Measurements from ENCODE around the gene MAFG. TPM values are rescaled to one million over a fixed set of nuclear protein-coding genes. Genes with fewer than 3 reads are reported as not detected.

Gene MAFG
- total and polyA plus RNA-seq, 2 donors (not counting 1 experiment from before 2014, with no cell fraction given) = 11.3 to 20.6 TPM

DNA sequence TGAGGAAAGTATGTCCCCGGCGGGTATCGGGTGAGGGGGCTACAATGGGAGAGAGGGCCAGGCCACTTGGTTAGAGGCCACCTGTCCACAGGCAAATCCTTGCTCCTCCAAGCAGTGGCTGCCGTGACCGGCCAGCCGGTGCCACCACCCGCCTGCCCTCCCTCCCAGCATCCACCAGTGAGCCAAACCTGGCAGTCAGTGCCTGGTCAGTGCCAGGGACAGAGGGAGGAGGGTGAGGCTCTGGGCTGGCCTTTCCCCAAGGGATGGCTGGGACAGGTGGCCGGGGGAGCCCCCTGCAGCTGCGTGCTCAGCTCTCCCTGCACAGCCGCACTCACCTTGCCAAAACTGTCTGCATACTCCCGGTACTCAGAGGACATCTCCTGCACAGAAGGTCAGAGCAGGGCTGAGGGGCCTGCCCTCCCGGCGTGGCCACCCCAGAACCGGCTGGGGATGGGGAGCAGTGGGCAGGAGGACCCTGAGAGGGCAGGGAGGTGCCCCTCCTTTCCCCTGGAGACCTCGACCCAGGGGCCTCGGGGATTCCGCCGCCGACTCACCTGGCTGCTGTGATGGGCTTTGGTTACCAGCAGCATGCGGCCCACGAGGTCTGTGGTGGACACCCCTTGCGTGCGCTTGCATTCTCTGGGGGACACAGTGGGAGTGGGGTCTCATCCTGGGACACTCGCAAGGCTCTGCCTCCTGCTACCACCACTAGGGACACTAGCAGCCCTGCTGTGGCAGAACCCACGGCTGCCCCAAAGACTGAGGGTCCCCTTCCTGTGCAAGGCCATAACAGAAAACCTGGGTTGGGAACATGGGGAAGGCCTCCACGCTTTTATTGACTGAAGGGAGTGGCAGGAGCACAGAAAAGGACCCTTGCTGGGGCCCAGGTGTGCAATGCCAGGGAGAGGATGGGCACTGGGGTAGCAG lies 20.1 kb downstream of the MAFG start:
- no peak overlapping the region for H3K4me3 ChIP-seq (replicated peaks in 1 of 4; ENCODE audit: control extremely low read depth in 1 of 4, insufficient read depth in 1 of 4, low read depth in 3 of 4, low read length in 4 of 4)
- no peaks in the 10 kb centered on the region for H3K9me3 ChIP-seq (ENCODE audit: control insufficient read depth, insufficient read depth, low read depth, low read length)
- DNase-seq (ENCODE audit: low read depth in 2 of 2) = no peak
- H2AFZ ChIP-seq (ENCODE audit: low read length) = no peak overlapping the region
- H4K20me1 ChIP-seq (ENCODE audit: control insufficient read depth, extremely low read depth, insufficient read depth, low read length) = no peaks in the 10 kb centered on the region
- H3K4me2 ChIP-seq (ENCODE audit: extremely low read depth, insufficient read depth, low read length) = no peak overlapping the region
- H3K4me1 ChIP-seq (ENCODE audit: control insufficient read depth, extremely low read depth, insufficient read depth, low read length) = peaks cover 5% of the 10 kb centered on the region
- H3K79me2 ChIP-seq (ENCODE audit: control insufficient read depth, insufficient read depth, low read length) = peaks cover 4% of the 10 kb centered on the region
- H3K27me3 ChIP-seq (ENCODE audit: control insufficient read depth, insufficient read depth, low read length) = no peaks in the 10 kb centered on the region
- no peak overlapping the region for H3K27ac ChIP-seq (ENCODE audit: insufficient read depth, low read length)
- TF ChIP-seq, protein P1, sequence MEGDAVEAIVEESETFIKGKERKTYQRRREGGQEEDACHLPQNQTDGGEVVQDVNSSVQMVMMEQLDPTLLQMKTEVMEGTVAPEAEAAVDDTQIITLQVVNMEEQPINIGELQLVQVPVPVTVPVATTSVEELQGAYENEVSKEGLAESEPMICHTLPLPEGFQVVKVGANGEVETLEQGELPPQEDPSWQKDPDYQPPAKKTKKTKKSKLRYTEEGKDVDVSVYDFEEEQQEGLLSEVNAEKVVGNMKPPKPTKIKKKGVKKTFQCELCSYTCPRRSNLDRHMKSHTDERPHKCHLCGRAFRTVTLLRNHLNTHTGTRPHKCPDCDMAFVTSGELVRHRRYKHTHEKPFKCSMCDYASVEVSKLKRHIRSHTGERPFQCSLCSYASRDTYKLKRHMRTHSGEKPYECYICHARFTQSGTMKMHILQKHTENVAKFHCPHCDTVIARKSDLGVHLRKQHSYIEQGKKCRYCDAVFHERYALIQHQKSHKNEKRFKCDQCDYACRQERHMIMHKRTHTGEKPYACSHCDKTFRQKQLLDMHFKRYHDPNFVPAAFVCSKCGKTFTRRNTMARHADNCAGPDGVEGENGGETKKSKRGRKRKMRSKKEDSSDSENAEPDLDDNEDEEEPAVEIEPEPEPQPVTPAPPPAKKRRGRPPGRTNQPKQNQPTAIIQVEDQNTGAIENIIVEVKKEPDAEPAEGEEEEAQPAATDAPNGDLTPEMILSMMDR (conservative IDR thresholded peaks at IDR 0.05 in 1 of 2, IDR thresholded peaks at IDR 0.05 in 1 of 2; ENCODE audit: low read depth in 1 of 2, low read length in 2 of 2) = no peak
- no peak for TF ChIP-seq EZH2 (IDR thresholded peaks at IDR 0.05; ENCODE audit: low read length, missing control alignments)
- no peak overlapping the region for H3K9ac ChIP-seq (ENCODE audit: insufficient read depth, low read length)
- H3K36me3 ChIP-seq (ENCODE audit: control insufficient read depth, insufficient read depth, low read length) = peaks cover 29% of the 10 kb centered on the region

- Histone ChIP-seq H3K4me2 (ENCODE audit: extremely low read depth, insufficient read depth, low read length) (no peak overlapping the region), H3K4me1 (ENCODE audit: control insufficient read depth, extremely low read depth, insufficient read depth, low read length) (peaks cover 5% of the 10 kb centered on the region), H3K79me2 (ENCODE audit: control insufficient read depth, insufficient read depth, low read length) (peaks cover 4% of the 10 kb centered on the region), H3K4me3 (replicated peaks in 1 of 4; ENCODE audit: control extremely low read depth in 1 of 4, insufficient read depth in 1 of 4, low read depth in 3 of 4, low read length in 4 of 4) (no peak overlapping the region), H3K36me3 (ENCODE audit: control insufficient read depth, insufficient read depth, low read length) (peaks cover 26% of the 10 kb centered on the region), H3K9me3 (ENCODE audit: control insufficient read depth, insufficient read depth, low read depth, low read length) (no peaks in the 10 kb centered on the region), H3K9ac (ENCODE audit: insufficient read depth, low read length) (no peak overlapping the region), H2AFZ (ENCODE audit: low read length) (no peak overlapping the region), H3K27me3 (ENCODE audit: control insufficient read depth, insufficient read depth, low read length) (no peaks in the 10 kb centered on the region), H4K20me1 (ENCODE audit: control insufficient read depth, extremely low read depth, insufficient read depth, low read length) (no peaks in the 10 kb centered on the region), H3K27ac (ENCODE audit: insufficient read depth, low read length) (no peak overlapping the region)
- DNase-seq (ENCODE audit: low read depth in 2 of 2) = no peak
- TF ChIP-seq, protein P1 (conservative IDR thresholded peaks at IDR 0.05 in 1 of 2, IDR thresholded peaks at IDR 0.05 in 1 of 2; ENCODE audit: low read depth in 1 of 2, low read length in 2 of 2) = no peak
- no peak for TF ChIP-seq EZH2 (IDR thresholded peaks at IDR 0.05; ENCODE audit: low read length, missing control alignments)
Measured at GRCh38 chr17:81906476-81907218, 20.9 kb downstream of the MAFG start.

GRCh38 chr17:81905993-81906392 lies 21.5 kb downstream of the MAFG start:
- Histone ChIP-seq H3K4me3 (replicated peaks in 1 of 4; ENCODE audit: control extremely low read depth in 1 of 4, insufficient read depth in 1 of 4, low read depth in 3 of 4, low read length in 4 of 4) (no peak overlapping the region), H3K9ac (ENCODE audit: insufficient read depth, low read length) (no peak overlapping the region), H3K27ac (ENCODE audit: insufficient read depth, low read length) (no peak overlapping the region), H3K9me3 (ENCODE audit: control insufficient read depth, insufficient read depth, low read depth, low read length) (no peaks in the 10 kb centered on the region), H3K79me2 (ENCODE audit: control insufficient read depth, insufficient read depth, low read length) (peaks cover 4% of the 10 kb centered on the region), H3K4me1 (ENCODE audit: control insufficient read depth, extremely low read depth, insufficient read depth, low read length) (peaks cover 5% of the 10 kb centered on the region), H2AFZ (ENCODE audit: low read length) (no peak overlapping the region), H3K36me3 (ENCODE audit: control insufficient read depth, insufficient read depth, low read length) (peaks cover 26% of the 10 kb centered on the region), H4K20me1 (ENCODE audit: control insufficient read depth, extremely low read depth, insufficient read depth, low read length) (no peaks in the 10 kb centered on the region), H3K4me2 (ENCODE audit: extremely low read depth, insufficient read depth, low read length) (no peak overlapping the region), H3K27me3 (ENCODE audit: control insufficient read depth, insufficient read depth, low read length) (no peaks in the 10 kb centered on the region)
- no peak for DNase-seq (ENCODE audit: low read depth in 2 of 2)
- TF ChIP-seq, protein P1 (conservative IDR thresholded peaks at IDR 0.05 in 1 of 2, IDR thresholded peaks at IDR 0.05 in 1 of 2; ENCODE audit: low read depth in 1 of 2, low read length in 2 of 2) = no peak

Measured in fibroblast of lung (primary cell).